ENCODE results near the gene C9orf50.

GRCh38 chr9:129654554-129655040 lies 33.7 kb upstream of the C9orf50 start:
- TF ChIP-seq, protein P1, sequence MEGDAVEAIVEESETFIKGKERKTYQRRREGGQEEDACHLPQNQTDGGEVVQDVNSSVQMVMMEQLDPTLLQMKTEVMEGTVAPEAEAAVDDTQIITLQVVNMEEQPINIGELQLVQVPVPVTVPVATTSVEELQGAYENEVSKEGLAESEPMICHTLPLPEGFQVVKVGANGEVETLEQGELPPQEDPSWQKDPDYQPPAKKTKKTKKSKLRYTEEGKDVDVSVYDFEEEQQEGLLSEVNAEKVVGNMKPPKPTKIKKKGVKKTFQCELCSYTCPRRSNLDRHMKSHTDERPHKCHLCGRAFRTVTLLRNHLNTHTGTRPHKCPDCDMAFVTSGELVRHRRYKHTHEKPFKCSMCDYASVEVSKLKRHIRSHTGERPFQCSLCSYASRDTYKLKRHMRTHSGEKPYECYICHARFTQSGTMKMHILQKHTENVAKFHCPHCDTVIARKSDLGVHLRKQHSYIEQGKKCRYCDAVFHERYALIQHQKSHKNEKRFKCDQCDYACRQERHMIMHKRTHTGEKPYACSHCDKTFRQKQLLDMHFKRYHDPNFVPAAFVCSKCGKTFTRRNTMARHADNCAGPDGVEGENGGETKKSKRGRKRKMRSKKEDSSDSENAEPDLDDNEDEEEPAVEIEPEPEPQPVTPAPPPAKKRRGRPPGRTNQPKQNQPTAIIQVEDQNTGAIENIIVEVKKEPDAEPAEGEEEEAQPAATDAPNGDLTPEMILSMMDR (IDR thresholded peaks at IDR 0.05) = no peak
- no peak for TF ChIP-seq POLR2AphosphoS5 (IDR thresholded peaks at IDR 0.05; ENCODE audit: low read depth, low read length)
- TF ChIP-seq SIN3A (IDR thresholded peaks at IDR 0.05; ENCODE audit: borderline replicate concordance, insufficient read depth, low read depth, low read length) = no peak
- no peak for TF ChIP-seq REST (IDR thresholded peaks at IDR 0.05; ENCODE audit: insufficient read depth in 1 of 2, low read depth in 2 of 2, low read length in 1 of 2)
- no peak for TF ChIP-seq TCF7L2 (IDR thresholded peaks at IDR 0.05; ENCODE audit: low read depth, low read length)

All from Panc1 (cell line).